Cardiac ventricle fibroblast (primary cell): Measurements from ENCODE around the gene STX3. TPM values are rescaled to one million over a fixed set of nuclear protein-coding genes. Genes with fewer than 3 reads are reported as not detected.

Experiments used
- total RNA-seq: library from RNA; depleted of rRNA; stranded (reverse); fragments of >200 nt; gene quantifications from 2 replicates; pipeline ENCODE4 v1.2.3, GENCODE V29; 2015

The STX3 gene
- total RNA-seq: 8.7 and 10.9 TPM in 2 replicates

DNA sequence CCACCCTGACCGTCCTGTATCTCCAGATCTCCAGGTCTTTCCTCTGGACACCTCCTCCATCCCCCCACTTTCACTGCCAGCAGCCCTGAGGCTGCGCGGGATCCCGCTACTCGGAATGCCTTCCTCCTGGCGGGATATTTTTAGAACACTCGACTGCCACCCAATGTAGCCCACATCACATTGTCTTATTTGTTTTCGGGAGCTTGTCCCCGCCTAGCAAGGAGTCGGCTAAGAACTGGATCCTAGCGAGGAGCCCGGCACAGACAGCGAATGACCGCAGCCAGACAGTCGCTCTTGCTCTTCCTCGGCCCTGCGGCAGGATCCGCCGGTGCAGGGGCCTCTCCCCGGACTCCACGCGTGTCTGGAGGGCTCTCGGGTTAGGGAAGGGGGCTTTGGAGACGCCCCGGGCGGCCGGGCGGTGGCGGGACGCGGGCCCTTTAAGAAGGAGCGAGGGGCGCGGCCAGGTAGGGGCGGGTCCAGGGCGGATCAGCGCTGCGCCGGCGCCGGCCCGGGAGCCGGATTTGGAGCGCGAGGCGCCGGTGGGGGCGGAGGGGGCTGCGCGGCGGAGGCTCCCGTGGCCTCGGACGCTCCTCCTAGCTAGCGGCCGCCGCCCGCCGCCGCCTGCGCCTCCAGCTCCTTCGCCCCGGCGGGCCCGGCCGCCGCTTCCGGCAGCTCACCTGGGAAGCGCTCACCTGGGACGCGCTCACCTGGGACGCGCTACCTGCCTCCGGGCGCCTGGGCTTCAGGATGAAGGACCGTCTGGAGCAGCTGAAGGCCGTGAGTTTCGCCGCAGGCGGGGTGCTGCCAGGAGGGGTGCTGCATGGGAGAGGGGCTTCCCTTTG is at the start of gene STX3:
STX3 (plus strand) TSS at position 518 of the 842 bp plus-strand sequence; CDS start at position 748, 230 bp downstream.

DNA sequence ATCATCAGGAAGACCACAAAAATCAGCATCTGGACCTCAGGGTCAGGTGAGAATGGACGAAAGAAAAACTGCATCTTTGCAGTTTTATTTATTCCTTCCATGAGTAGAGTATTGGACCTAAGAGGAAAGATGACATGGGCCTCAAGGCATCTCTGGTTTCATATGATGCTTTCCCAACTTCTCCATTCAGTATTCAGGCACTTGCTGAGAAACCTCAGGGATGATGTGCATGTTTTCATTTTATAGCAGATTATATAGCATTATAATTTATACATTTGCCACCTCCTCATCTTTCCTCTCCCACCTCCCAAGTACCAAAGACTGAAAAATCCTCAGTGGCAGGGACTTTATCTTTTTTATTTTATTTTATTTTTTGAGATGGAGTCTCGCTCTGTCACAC is 41.4 kb upstream of the STX3 start, which contains the start of gene OR10V1:
OR10V1 (minus strand) TSS at position 101 of the 400 bp plus-strand sequence; CDS start at position 101, 0 bp downstream.

DNA sequence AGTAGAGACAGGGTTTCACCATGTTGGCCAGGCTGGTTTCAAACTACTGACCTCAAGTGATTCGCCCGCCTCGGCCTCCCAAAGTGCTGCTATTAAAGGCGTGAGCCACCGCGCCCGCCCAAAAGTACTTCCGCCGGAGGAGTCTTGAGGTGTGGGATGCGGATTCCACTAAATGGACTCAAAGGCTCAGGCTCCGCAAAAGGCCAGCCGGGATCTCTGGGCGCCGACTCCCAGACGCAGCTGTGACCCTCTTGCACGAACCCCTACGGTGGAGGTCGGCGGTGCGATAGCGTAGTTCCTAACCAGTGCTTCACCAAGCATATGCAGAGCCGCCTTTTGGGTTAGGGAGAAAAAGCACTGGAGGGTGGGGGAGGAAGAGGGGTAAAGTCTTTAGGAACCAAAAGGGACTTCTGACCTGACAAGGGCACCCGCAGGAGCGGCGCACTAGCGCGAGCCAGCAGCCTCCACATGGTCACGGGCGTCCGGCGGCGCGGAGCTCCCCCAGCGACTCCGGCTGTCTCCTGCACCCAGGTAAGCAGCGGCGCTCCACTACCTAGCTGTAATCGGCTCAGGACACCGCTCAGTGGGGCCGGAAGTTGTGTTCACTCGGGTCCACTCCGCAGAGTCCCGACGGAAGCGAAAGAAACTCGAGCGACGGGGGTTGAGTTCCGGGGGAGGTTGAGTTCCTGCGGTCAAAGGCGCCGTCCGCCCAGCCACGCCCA is 55.2 kb downstream of the STX3 start, which contains the start of gene MRPL16:
MRPL16 (minus strand) TSS at position 590 of the 722 bp plus-strand sequence; CDS start at position 470, 120 bp downstream.

DNA sequence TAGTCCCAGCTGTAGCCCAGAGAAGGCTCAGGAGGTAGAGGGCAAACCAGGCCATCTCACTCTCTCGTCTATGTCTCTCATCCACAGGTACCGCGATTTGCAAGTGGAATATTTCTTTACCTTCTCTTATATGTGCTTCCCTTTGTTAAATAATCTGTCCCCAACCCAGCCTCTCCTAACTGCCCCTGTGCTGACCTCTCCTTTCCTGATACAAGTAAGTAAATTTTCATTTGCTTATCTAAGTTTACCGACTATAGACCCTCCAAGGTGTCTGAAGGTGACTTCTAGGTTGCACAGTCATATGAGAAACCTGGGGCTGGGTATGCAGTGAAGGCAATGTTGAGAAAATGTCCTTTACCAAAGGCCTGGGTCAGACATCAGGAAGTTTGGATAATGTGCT is 90.2 kb downstream of the STX3 start, which contains the start of gene CBLIF:
CBLIF (minus strand) TSS at position 101 of the 400 bp plus-strand sequence; CDS start at position 55, 46 bp downstream.

Other genes starting within 250 kb of the STX3 start
- gene OR4D9, start 243.8 kb upstream of the STX3 start, total RNA-seq: not detected in 2 replicates
- gene OSBP, start 139.6 kb upstream of the STX3 start, total RNA-seq: 35.4 and 37.6 TPM in 2 replicates
- gene PATL1, start 86.3 kb upstream of the STX3 start, total RNA-seq: 9.4 and 9.9 TPM in 2 replicates
- gene OR10V1, start 41.5 kb upstream of the STX3 start, total RNA-seq: not detected in 2 replicates
- gene MRPL16, start 55.4 kb downstream of the STX3 start, total RNA-seq: 36.2 and 36.4 TPM in 2 replicates
- not detected in 2 replicates for gene CBLIF, start 90.1 kb downstream of the STX3 start, total RNA-seq
- 0.83 TPM in 1 of 2 replicates, not detected in the other for gene TCN1, start 111.1 kb downstream of the STX3 start, total RNA-seq
- not detected in 2 replicates for gene OOSP3, start 123.4 kb downstream of the STX3 start, total RNA-seq
- not detected in 2 replicates for gene OOSP1, start 183.1 kb downstream of the STX3 start, total RNA-seq
- gene OOSP4A, start 208.7 kb downstream of the STX3 start, total RNA-seq: not detected in 2 replicates